NCI-H460 (cell line): Measurements from ENCODE around the gene UPK1A. TPM values are rescaled to one million over a fixed set of nuclear protein-coding genes. Genes with fewer than 3 reads are reported as not detected.
"Not testable (repeated sequence)": the region's sequence is repeated elsewhere in the genome, so short reads cannot be mapped to it uniquely, and the experiment has no call there.

Source experiments
- DNase-seq: peaks from one replicate; pipeline ENCODE4 v3.0.0-alpha.2; 2016; ENCODE audit warnings: low read depth; ENCODE audit errors: extremely low read depth
- total RNA-seq: library from RNA; depleted of rRNA; stranded (reverse); fragments of >200 nt; shearing (Covaris generic); gene quantifications from 2 replicates; pipeline ENCODE4 v1.2.3, GENCODE V29; 2014

UPK1A gene
- total RNA-seq, 1 experiment from 2014 or later, result 0.25 TPM

- peak; percentile 93 for DNase-seq
Observed at GRCh38 chr19:35644206-35644986, 21.9 kb upstream of the UPK1A start.

GRCh38 chr19:35644987-35645679 is 21.2 kb upstream of the UPK1A start:
- DNase-seq, result peak; percentile 57

GRCh38 chr19:35645680-35646511 is 20.4 kb upstream of the UPK1A start:
- DNase-seq, result no peak

GRCh38 chr19:35648017-35648961 is 18.0 kb upstream of the UPK1A start, which contains the start of gene COX6B1:
TSS of gene COX6B1 (plus strand) at chr19:35648323. CDS start at chr19:35651244, 2,921 bp downstream.
- peak; percentile 98 for DNase-seq

- DNase-seq, result no peak
Observed at GRCh38 chr19:35650581-35650980, 15.7 kb upstream of the UPK1A start.

GRCh38 chr19:35654828-35655227 is 11.5 kb upstream of the UPK1A start:
- DNase-seq, result not testable (repeated sequence)

- DNase-seq, result no peak
Observed at GRCh38 chr19:35655600-35655999, 10.7 kb upstream of the UPK1A start.

GRCh38 chr19:35656700-35657099 is 9.6 kb upstream of the UPK1A start:
- DNase-seq, result no peak

- DNase-seq, result no peak
Observed at GRCh38 chr19:35657904-35658700, 8.2 kb upstream of the UPK1A start.

- DNase-seq, result no peak
Observed at GRCh38 chr19:35661995-35662340, 4.3 kb upstream of the UPK1A start.

- no peak for DNase-seq
Observed at GRCh38 chr19:35663981-35664380, 2.3 kb upstream of the UPK1A start.

- DNase-seq, result no peak
Observed at GRCh38 chr19:35665157-35665556, 1.2 kb upstream of the UPK1A start.

- no peak for DNase-seq
Observed at GRCh38 chr19:35665604-35666003, 713 bp upstream of the UPK1A start.

GRCh38 chr19:35669566-35669965 is 3.2 kb downstream of the UPK1A start:
- DNase-seq, result no peak

GRCh38 chr19:35669974-35670373 is 3.7 kb downstream of the UPK1A start:
- DNase-seq, result no peak

- no peak for DNase-seq
Observed at GRCh38 chr19:35670686-35671085, 4.4 kb downstream of the UPK1A start.

GRCh38 chr19:35671818-35672217 is 5.5 kb downstream of the UPK1A start:
- no peak for DNase-seq

GRCh38 chr19:35673121-35673804 is 6.9 kb downstream of the UPK1A start:
- DNase-seq, result peak; percentile 33
